Mesendoderm (in vitro differentiated cells): ENCODE data around the gene OR2L3.

Experiments used
- DNase-seq: peaks from one replicate; pipeline ENCODE4 v3.0.0; 2013
- H2AK5ac ChIP-seq: 2 replicates; pipeline ENCODE4 v1.6.1; 2013; ENCODE audit warnings: low read length, inconsistent platforms
- H2BK120ac ChIP-seq: 2 replicates; pipeline ENCODE4 v1.6.1; 2013; ENCODE audit warnings: low read depth, mild to moderate bottlenecking, low read length, moderate library complexity, mixed read lengths
- H2BK15ac ChIP-seq: replicated peaks from 2 replicates; pipeline ENCODE4 v1.6.1; 2013; ENCODE audit warnings: low read depth, mild to moderate bottlenecking, moderate library complexity
- H2BK5ac ChIP-seq: 2 replicates; pipeline ENCODE4 v1.6.1; 2013; ENCODE audit warnings: low read length, inconsistent platforms
- H3K18ac ChIP-seq: 2 replicates; pipeline ENCODE4 v1.6.1; 2013; ENCODE audit warnings: mild to moderate bottlenecking, low read length, mixed read lengths
- H3K23ac ChIP-seq: one replicate; pipeline ENCODE4 v1.6.1; 2013; ENCODE audit warnings: low read length
- H3K27ac ChIP-seq: 2 replicates; pipeline ENCODE4 v1.5.1; 2013; ENCODE audit warnings: low read depth, mild to moderate bottlenecking, inconsistent platforms, low read length, moderate library complexity
- H3K27me3 ChIP-seq: 2 replicates; pipeline ENCODE4 v1.6.1; 2013; ENCODE audit warnings: low read length, control low read depth, mild to moderate bottlenecking, inconsistent platforms; ENCODE audit not compliant: insufficient read depth, poor library complexity
- H3K36me3 ChIP-seq: 2 replicates; pipeline ENCODE4 v1.6.1; 2013; ENCODE audit warnings: low read length, inconsistent platforms; ENCODE audit not compliant: control insufficient read depth, insufficient read depth
- H3K4ac ChIP-seq: one replicate; pipeline ENCODE4 v1.6.1; 2013; ENCODE audit warnings: low read depth, mild to moderate bottlenecking, low read length, moderate library complexity
- H3K4me1 ChIP-seq: 2 replicates; pipeline ENCODE4 v1.6.1; 2013; ENCODE audit warnings: low read depth, low read length, inconsistent platforms; ENCODE audit not compliant: control insufficient read depth
- H3K4me2 ChIP-seq: 2 replicates; pipeline ENCODE4 v1.6.1; 2013; ENCODE audit warnings: low read length
- H3K4me3 ChIP-seq: 2 replicates; pipeline ENCODE4 v1.5.1; 2013; ENCODE audit warnings: mild to moderate bottlenecking, low read length
- H3K56ac ChIP-seq: one replicate; pipeline ENCODE4 v1.6.1; 2013; ENCODE audit warnings: low read length
- H3K79me1 ChIP-seq: 2 replicates; pipeline ENCODE4 v1.6.1; 2013; ENCODE audit warnings: low read length, inconsistent platforms
- H3K79me2 ChIP-seq: 2 replicates; pipeline ENCODE4 v1.6.1; 2013; ENCODE audit warnings: mild to moderate bottlenecking, low read length; ENCODE audit not compliant: control insufficient read depth, insufficient read depth
- H3K9ac ChIP-seq: 2 replicates; pipeline ENCODE4 v1.6.1; 2013; ENCODE audit warnings: low read length, inconsistent platforms
- H4K5ac ChIP-seq: one replicate; pipeline ENCODE4 v1.6.1; 2013; ENCODE audit warnings: low read length
- H4K8ac ChIP-seq: one replicate; pipeline ENCODE4 v1.6.1; 2013; ENCODE audit warnings: low read depth, mild to moderate bottlenecking, control low read depth, low read length, moderate library complexity
- WGBS: extraction: QIAGEN DNeasy Blood & Tissue Kit; methylation state at CpG from one replicate; pipeline ENCODE4 v1.1.7; 2013; ENCODE audit warnings: low lambda C conversion rate, missing lambda C conversion rate; ENCODE audit not compliant: insufficient coverage; ENCODE audit errors: extremely low coverage; 5-methylcytosine and 5-hydroxymethylcytosine counted together

OR2L3 gene

GRCh38 chr1:248015803-248016202 lies 30.8 kb upstream of the OR2L3 start:
- no peak overlapping the region for H4K8ac ChIP-seq
- H4K5ac ChIP-seq: no peak overlapping the region
- H3K4me3 ChIP-seq: no peak overlapping the region
- H3K36me3 ChIP-seq: no peaks in the 10 kb centered on the region
- H3K9ac ChIP-seq: no peak overlapping the region
- no peak overlapping the region for H3K56ac ChIP-seq
- no peak overlapping the region for H3K27ac ChIP-seq
- H3K79me2 ChIP-seq: no peaks in the 10 kb centered on the region
- no peak overlapping the region for H2BK15ac ChIP-seq
- no peaks in the 10 kb centered on the region for H3K27me3 ChIP-seq
- DNase-seq: no peak
- no peak overlapping the region for H2AK5ac ChIP-seq
- H3K18ac ChIP-seq: no peak overlapping the region
- no peak overlapping the region for H3K4me2 ChIP-seq
- H2BK5ac ChIP-seq: no peak overlapping the region
- no peak overlapping the region for H3K4ac ChIP-seq
- H3K4me1 ChIP-seq: no peaks in the 10 kb centered on the region
- H2BK120ac ChIP-seq: no peak overlapping the region
- no CpG with 5 or more reads among the region's 1 CpG for WGBS
- H3K79me1 ChIP-seq: no peaks in the 10 kb centered on the region
- H3K23ac ChIP-seq: no peak overlapping the region

DNA sequence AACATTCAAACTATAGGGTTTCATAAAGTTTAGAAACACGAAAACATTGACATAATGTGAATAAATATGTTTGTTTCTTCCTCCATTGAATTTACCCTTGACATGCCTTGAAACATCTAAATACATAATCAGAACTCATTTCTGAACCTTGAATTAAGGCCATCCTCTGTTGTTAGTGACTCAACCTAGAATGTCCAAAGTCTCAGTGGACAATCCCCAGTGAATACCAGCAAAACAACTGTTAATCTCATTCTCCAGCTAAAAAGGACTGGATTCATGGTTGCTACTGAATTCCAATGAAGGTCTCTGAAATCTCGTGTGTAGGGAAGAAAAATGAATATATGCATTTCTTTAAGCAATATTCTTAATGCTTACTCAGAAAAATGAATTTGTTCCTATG lies 16.9 kb upstream of the OR2L3 start, which contains the start of gene OR2L2:
Gene OR2L2, plus strand, starts transcription at position 301 of the 400 bp plus-strand sequence. CDS start 8,198 bp downstream, outside the sequence.
- Histone ChIP-seq H3K4me1 (no peaks in the 10 kb centered on the region), H3K9ac (no peak within 1 kb of the TSS), H3K23ac (no peak within 1 kb of the TSS), H3K18ac (no peak within 1 kb of the TSS), H3K36me3 (no peaks in the 10 kb centered on the region), H3K27ac (no peak within 1 kb of the TSS), H3K56ac (no peak within 1 kb of the TSS), H3K79me1 (no peaks in the 10 kb centered on the region), H3K27me3 (no peaks in the 10 kb centered on the region), H3K4ac (no peak within 1 kb of the TSS), H3K4me3 (no peak within 1 kb of the TSS), H3K4me2 (no peak within 1 kb of the TSS), H4K8ac (no peak within 1 kb of the TSS), H3K79me2 (no peaks in the 10 kb centered on the region), H2BK5ac (no peak within 1 kb of the TSS), H2BK15ac (no peak within 1 kb of the TSS), H2AK5ac (no peak within 1 kb of the TSS), H4K5ac (no peak within 1 kb of the TSS), H2BK120ac (no peak within 1 kb of the TSS)
- no peak for DNase-seq
- no CpG with 5 or more reads among the region's 2 CpGs for WGBS

GRCh38 chr1:248045209-248045608 lies 1.4 kb upstream of the OR2L3 start:
- H3K4me1 ChIP-seq: no peaks in the 10 kb centered on the region
- no peak overlapping the region for H2BK120ac ChIP-seq
- no peak overlapping the region for H4K8ac ChIP-seq
- no peak for DNase-seq
- no peaks in the 10 kb centered on the region for H3K36me3 ChIP-seq
- no peak overlapping the region for H3K56ac ChIP-seq
- H2BK5ac ChIP-seq: no peak overlapping the region
- H3K4me3 ChIP-seq: no peak overlapping the region
- H4K5ac ChIP-seq: no peak overlapping the region
- H2BK15ac ChIP-seq: no peak overlapping the region
- no peaks in the 10 kb centered on the region for H3K79me1 ChIP-seq
- WGBS: no CpG with 5 or more reads among the region's 5 CpGs
- H3K27ac ChIP-seq: no peak overlapping the region
- H2AK5ac ChIP-seq: no peak overlapping the region
- no peak overlapping the region for H3K18ac ChIP-seq
- H3K4me2 ChIP-seq: no peak overlapping the region
- H3K23ac ChIP-seq: no peak overlapping the region
- H3K9ac ChIP-seq: no peak overlapping the region
- H3K27me3 ChIP-seq: no peaks in the 10 kb centered on the region
- no peak overlapping the region for H3K4ac ChIP-seq
- no peaks in the 10 kb centered on the region for H3K79me2 ChIP-seq

- Histone ChIP-seq H3K4me2 (no peak overlapping the region), H3K9ac (no peak overlapping the region), H3K27me3 (no peaks in the 10 kb centered on the region), H3K79me2 (no peaks in the 10 kb centered on the region), H2AK5ac (no peak overlapping the region), H3K23ac (no peak overlapping the region), H3K18ac (no peak overlapping the region), H4K8ac (no peak overlapping the region), H3K56ac (no peak overlapping the region), H3K4me3 (no peak overlapping the region), H2BK15ac (no peak overlapping the region), H3K4me1 (no peaks in the 10 kb centered on the region), H4K5ac (no peak overlapping the region), H3K79me1 (no peaks in the 10 kb centered on the region), H3K36me3 (no peaks in the 10 kb centered on the region), H3K4ac (no peak overlapping the region), H2BK120ac (no peak overlapping the region), H3K27ac (no peak overlapping the region), H2BK5ac (no peak overlapping the region)
- no CpG with 5 or more reads among the region's 1 CpG for WGBS
- DNase-seq: no peak
Observed at GRCh38 chr1:248047008-248047407, 372 bp downstream of the OR2L3 start.

DNA sequence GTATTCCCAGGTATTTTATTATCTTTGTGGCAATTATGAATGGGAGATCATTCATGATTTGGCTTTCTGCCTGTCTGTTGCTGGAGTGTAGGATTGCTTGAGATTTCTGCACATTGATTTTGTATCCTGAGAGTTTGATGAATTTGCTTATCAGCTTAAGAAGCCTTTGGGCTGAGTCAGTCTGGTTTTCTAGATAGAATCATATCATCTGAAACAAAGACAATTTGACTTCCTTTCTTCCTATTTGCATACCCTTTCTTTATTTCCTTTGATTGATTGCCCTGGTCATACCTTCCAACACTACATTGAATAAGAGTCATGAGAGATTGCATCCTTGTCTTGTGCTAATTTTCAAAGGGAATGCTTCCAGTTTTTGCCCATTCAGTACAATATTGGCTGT lies 8.0 kb downstream of the OR2L3 start:
- H2BK120ac ChIP-seq: no peak overlapping the region
- H3K56ac ChIP-seq: no peak overlapping the region
- H3K23ac ChIP-seq: no peak overlapping the region
- no peak overlapping the region for H2AK5ac ChIP-seq
- no peaks in the 10 kb centered on the region for H3K4me1 ChIP-seq
- H3K79me1 ChIP-seq: no peaks in the 10 kb centered on the region
- no peak overlapping the region for H4K5ac ChIP-seq
- H3K4ac ChIP-seq: no peak overlapping the region
- H3K27me3 ChIP-seq: no peaks in the 10 kb centered on the region
- H2BK5ac ChIP-seq: no peak overlapping the region
- H3K18ac ChIP-seq: no peak overlapping the region
- H3K27ac ChIP-seq: no peak overlapping the region
- H2BK15ac ChIP-seq: no peak overlapping the region
- no peak overlapping the region for H3K4me2 ChIP-seq
- H3K4me3 ChIP-seq: no peak overlapping the region
- no peak overlapping the region for H4K8ac ChIP-seq
- H3K79me2 ChIP-seq: no peaks in the 10 kb centered on the region
- no peak for DNase-seq
- no peaks in the 10 kb centered on the region for H3K36me3 ChIP-seq
- H3K9ac ChIP-seq: no peak overlapping the region

GRCh38 chr1:248055261-248055660 lies 8.6 kb downstream of the OR2L3 start:
- no peaks in the 10 kb centered on the region for H3K36me3 ChIP-seq
- no peak overlapping the region for H3K4me2 ChIP-seq
- H2AK5ac ChIP-seq: no peak overlapping the region
- H3K4ac ChIP-seq: no peak overlapping the region
- no peak overlapping the region for H3K18ac ChIP-seq
- DNase-seq: no peak
- H4K8ac ChIP-seq: no peak overlapping the region
- H3K4me3 ChIP-seq: no peak overlapping the region
- no peak overlapping the region for H2BK5ac ChIP-seq
- H4K5ac ChIP-seq: no peak overlapping the region
- no CpG with 5 or more reads among the region's 2 CpGs for WGBS
- no peak overlapping the region for H2BK120ac ChIP-seq
- no peaks in the 10 kb centered on the region for H3K27me3 ChIP-seq
- H3K23ac ChIP-seq: no peak overlapping the region
- no peak overlapping the region for H3K56ac ChIP-seq
- H3K9ac ChIP-seq: no peak overlapping the region
- H3K4me1 ChIP-seq: no peaks in the 10 kb centered on the region
- H3K27ac ChIP-seq: no peak overlapping the region
- no peaks in the 10 kb centered on the region for H3K79me2 ChIP-seq
- no peak overlapping the region for H2BK15ac ChIP-seq
- H3K79me1 ChIP-seq: no peaks in the 10 kb centered on the region
